Effector CD8-positive, alpha-beta T cell (primary cell): ENCODE results near the gene TEX12.
"Not testable (repeated sequence)": the region's sequence is repeated elsewhere in the genome, so short reads cannot be mapped to it uniquely, and the experiment has no call there.

ENCODE experiments used
- DNase-seq: peaks from one replicate; lab custom pipeline; 2025; lab: John Stamatoyannopoulos, UW
- total RNA-seq, 4 experiments: gene quantifications; one replicate each; lab custom pipeline; 2026; lab: John Stamatoyannopoulos, UW

The TEX12 gene, protein sequence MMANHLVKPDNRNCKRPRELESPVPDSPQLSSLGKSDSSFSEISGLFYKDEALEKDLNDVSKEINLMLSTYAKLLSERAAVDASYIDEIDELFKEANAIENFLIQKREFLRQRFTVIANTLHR
- total RNA-seq, result 0 to 0.18 (median 0.11) reads per million in 4 experiments

- DNase-seq, result no peak
These were observed at the start of gene TEX12 for GRCh38 chr11:112167145-112167544. TEX12 (plus strand) TSS chr11:112167372; CDS start chr11:112169269, 1,897 bp downstream.

GRCh38 chr11:112118176-112118575, 49.0 kb upstream of the TEX12 start:
- DNase-seq, result no peak

GRCh38 chr11:112121981-112122615, 45.1 kb upstream of the TEX12 start:
- no peak for DNase-seq

DNA sequence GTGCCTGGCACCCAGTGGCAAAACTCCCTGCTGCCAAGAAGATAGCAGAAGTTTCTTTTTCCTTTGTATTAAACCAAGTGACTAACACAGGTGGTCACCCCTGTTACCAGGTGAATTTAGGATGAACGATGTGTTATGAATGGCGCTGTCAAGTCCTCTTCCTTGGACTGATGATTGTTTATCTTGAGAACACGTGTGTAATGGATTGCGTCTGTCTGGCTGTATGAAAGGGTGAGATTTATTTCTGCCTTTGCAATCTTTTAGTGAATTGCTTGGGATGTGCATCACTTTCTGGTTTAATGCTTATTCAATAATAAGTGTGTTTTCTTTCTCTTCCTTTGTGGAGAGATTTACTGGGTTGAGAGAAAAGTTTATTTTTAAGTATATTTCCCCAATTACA, 44.0 kb upstream of the TEX12 start:
- DNase-seq, result no peak

DNA sequence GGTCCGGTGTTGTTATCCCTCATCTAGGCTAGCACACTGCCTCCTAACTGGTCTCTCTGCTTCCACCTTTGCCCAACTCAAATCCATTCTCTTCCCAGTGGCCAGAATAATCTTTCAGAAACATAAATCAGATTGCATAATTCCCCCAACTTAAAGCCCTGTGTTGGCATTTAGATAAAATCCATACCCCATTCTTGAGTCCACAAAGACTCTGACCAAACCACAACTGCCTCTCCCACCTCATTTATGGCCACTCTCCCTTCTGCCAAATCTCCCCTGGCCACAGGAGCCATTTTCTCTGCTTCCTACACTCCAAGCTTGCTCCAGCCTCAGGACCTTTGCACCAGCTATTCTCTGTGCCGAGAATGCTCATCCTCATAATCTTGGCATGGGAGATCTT, 40.1 kb upstream of the TEX12 start:
- DNase-seq, result no peak

DNA sequence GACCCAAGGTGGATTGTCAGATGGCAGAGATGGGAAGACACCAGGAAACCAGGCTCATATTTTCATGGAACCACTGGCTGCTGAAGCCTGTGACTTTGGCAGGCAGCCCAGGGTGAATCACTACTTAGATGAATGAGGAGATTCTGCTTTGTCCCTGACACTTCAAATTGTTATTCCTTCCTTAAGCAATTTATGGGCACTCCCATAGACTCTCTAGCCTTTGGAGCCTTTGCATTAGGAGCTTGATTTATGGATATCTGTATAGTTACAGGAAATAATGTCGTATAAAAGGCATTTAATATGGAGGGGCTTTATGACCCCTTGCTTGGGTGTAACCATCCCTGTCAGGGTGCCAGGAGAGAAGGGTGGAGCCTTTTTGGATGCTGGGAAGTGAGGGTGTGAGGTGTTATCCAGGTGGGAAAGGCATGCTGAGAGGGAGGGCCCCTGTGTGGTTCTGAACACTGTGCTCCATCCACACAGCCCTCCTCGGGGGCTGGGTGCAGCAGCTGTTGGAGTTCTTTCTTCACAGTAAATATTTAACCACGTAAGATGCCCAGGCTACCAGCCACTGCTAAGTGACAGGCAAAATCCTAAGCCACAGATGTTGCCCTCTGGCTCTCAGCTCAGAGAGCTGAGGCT, 38.6 kb upstream of the TEX12 start:
- no peak for DNase-seq

- DNase-seq, result no peak
These were observed 37.5 kb upstream of the TEX12 start for GRCh38 chr11:112129656-112130055.

DNA sequence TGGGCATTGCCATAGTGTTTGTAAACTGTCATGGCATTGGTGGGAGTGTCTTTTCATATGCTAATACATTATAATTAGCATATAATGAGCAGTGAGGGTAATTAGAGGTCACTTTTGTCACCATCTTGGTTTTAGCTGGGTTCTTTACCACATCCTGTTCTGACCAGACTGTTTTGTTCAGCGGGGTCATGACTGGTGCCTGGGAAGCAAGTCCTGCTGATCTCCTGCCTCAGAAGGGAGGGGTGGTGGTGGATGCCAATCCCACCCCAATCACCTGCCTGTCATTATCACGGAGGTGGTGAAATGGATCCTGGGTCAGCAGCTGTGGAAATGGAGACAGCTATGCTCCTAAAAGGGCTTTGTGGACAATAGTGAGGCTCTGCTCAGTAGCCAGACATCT, 34.4 kb upstream of the TEX12 start:
- DNase-seq, result no peak

GRCh38 chr11:112134473-112134872, 32.7 kb upstream of the TEX12 start:
- no peak for DNase-seq

- no peak for DNase-seq
These were observed 23.6 kb upstream of the TEX12 start for GRCh38 chr11:112143597-112143996.

GRCh38 chr11:112150517-112150916, 16.7 kb upstream of the TEX12 start:
- no peak for DNase-seq

GRCh38 chr11:112156153-112156955, 10.8 kb upstream of the TEX12 start:
- DNase-seq, result no peak

DNA sequence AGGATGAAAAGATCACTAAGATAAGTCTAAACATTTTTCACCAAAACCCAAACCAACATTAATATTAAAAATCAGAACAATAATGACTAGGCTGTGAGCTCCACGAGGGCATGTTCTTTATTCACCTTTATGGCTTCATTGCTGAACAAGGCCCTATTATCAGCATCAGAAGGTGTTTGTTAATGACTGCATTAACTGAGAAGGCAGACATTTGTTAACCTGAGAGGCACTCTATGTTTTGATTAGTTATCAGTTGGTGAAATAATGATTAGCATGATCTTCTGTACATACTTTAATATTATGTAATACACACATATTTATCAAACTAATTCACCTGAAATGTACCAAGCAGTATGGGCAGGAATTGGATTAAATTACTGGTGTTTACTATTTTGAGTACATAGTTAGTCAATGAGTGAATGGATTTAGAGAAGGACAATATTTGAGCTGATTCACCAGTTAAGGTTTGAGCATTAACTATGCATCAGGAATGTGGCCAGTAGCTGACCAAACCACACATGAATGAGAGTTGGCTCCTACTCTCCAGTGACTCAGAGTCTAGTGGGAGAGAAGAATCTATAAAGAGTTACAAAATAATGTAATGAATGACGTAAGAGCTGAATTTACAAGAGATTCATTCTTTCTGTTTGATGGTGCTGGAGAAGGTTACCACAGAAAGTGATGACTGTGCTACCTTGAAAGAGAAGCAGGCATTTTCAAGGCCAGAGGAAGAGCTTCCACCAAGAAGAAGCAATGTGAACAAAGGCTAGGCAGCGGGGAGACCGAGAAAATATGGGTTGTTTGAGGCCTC, 10.0 kb upstream of the TEX12 start:
- DNase-seq, result no peak

DNA sequence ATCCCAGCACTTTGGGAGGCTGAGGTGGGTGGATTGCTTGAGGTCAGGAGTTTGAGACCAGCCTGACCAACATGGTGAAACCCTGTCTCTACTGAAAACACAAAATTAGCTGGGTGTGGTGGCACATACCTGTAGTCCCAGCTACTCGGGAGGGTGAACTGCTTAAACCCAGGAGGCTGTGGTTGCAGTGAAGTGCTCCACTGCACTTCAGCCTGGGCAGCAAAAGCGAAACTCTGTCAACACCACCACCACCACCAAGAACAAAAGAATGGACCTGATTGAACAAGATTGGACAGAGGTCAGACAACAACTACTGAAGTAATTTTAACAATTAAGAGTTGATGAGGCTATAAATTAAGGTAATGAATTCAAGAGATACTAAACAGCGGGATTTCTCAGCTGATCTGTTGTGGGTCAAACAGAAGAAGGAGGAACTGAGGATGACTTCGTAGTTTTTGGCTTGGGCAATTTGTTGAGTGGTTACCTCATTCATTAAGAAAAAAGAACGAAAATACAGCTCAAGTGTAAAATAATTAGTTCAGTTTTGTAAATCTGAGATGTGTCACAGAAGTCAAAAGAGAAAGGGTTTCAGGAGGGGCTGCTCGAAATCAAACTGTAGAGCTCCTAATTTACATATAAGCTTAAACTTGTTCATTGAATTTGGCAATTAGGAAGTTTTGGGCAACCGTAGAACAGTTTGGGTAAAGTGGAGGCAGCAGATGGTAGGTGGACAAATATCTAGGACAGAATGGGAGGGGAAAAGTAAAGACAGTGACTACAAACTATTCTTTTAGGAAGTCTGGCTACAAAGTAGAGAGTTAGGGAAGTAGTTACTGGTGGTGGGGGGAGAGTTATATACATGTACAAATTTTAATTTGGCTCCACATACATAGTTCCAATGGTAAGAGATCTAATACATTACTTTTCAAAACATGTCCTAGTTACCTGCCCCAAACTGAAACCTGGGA, 7.8 kb upstream of the TEX12 start:
- no peak for DNase-seq

GRCh38 chr11:112160091-112160848, 6.9 kb upstream of the TEX12 start:
- DNase-seq, result no peak

DNA sequence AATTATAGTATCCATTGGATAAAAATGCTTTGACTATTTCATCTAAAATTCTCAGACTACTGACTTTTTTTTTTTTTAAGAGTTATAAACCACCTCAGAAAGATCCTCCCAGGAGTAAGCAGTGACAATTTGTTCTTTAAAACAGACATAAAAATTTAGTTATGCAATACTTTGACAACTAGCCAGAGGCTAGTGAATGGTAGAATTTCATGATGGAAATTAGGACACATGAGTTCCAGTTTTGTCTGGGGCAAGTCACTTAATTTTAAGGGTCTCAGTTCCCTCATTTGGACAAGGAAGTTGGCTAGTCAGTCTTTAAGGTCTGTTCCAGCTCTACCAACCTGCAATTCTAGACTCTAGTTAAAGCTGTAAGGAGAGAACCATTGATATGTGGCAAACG, 6.2 kb upstream of the TEX12 start:
- no peak for DNase-seq

GRCh38 chr11:112162200-112162599, 5.0 kb upstream of the TEX12 start:
- DNase-seq, result not testable (repeated sequence)

DNA sequence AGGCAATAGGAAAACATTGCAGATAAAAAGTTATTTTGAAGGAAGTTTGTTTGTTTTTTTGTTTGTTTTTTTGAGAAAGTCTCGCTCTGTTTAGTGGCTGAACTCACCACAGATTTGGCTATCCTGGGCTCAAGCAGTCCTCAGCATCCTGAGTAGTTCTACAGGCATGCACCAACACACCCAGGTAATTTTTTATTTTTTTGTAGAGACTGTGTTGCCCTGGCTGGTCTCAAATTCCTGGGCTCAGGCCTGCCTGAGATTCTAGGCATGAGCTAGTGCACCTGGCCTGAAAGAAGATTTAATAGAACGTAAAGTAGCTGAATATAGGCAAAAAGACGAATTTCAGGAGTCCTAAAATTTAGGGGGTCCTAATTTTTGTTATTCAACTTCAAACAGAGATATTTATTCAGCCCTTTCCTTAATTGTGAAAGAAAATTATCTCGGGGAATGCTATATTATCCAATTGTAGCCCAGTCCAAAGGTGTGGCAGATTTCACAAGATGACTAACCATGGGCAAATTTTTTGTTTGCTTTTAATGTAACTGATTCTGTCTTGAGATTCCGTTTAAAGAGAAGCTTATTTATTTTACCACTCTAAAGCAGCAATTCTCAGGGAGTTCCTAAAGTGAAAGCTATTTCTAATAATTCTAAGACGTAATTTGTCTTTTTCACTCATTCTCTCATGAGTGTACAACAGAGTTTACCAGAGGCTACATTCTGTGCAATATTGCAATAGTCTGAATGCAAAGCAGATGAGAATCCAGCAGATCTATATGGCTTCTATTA, 4.2 kb upstream of the TEX12 start:
- DNase-seq, result no peak
